MM.1S (cell line): ENCODE data around the gene ANKRD60.

Experiments
- DNase-seq: peaks from one replicate; pipeline ENCODE4 v3.0.0-alpha.2; 2015
- H2AFZ ChIP-seq: fragments of 300-600 bp; sonication (generic); 2 replicates; pipeline ENCODE4 v1.6.0; 2016; ENCODE audit warnings: antibody characterized with exemption, low read length
- H3F3A ChIP-seq: fragments of 300-600 bp; sonication (generic); 2 replicates; pipeline ENCODE4 v1.6.1; 2016; ENCODE audit warnings: mild to moderate bottlenecking, antibody characterized with exemption, low read length, moderate library complexity, mixed read lengths; ENCODE audit not compliant: insufficient read depth
- H3K27ac ChIP-seq: fragments of 300-600 bp; sonication (generic); 2 replicates; pipeline ENCODE4 v1.5.1; 2016; ENCODE audit warnings: mild to moderate bottlenecking, low read length
- H3K27me3 ChIP-seq: fragments of 300-600 bp; sonication (generic); replicated peaks from 2 replicates; pipeline ENCODE4 v1.6.0; 2016; ENCODE audit warnings: low read length; ENCODE audit not compliant: insufficient read depth
- H3K36me3 ChIP-seq: fragments of 300-600 bp; sonication (generic); replicated peaks from 2 replicates; pipeline ENCODE4 v1.6.1; 2016; ENCODE audit warnings: mild to moderate bottlenecking, low read length, mixed read lengths; ENCODE audit not compliant: insufficient read depth
- H3K4me1 ChIP-seq: fragments of 300-600 bp; sonication (generic); 2 replicates; pipeline ENCODE4 v1.6.1; 2016; ENCODE audit warnings: low read length, mixed read lengths
- H3K4me2 ChIP-seq: fragments of 300-600 bp; sonication (generic); 2 replicates; pipeline ENCODE4 v1.6.0; 2016; ENCODE audit warnings: low read depth, low read length
- H3K4me3 ChIP-seq: fragments of 300-600 bp; sonication (generic); 2 replicates; pipeline ENCODE4 v1.5.1; 2016; ENCODE audit warnings: low read length, mixed read lengths
- H3K79me2 ChIP-seq: fragments of 300-600 bp; sonication (generic); 2 replicates; pipeline ENCODE4 v1.6.1; 2016; ENCODE audit warnings: mixed run types, low read length, mixed read lengths
- H3K9ac ChIP-seq: fragments of 300-600 bp; sonication (generic); 2 replicates; pipeline ENCODE4 v1.6.1; 2016; ENCODE audit warnings: low read length, mixed read lengths
- H3K9me2 ChIP-seq: fragments of 300-600 bp; sonication (generic); replicated peaks from 2 replicates; pipeline ENCODE4 v1.6.1; 2016; ENCODE audit warnings: mild to moderate bottlenecking, low read length, mixed read lengths; ENCODE audit not compliant: insufficient read depth
- H3K9me3 ChIP-seq: fragments of 300-600 bp; sonication (generic); replicated peaks from 2 replicates; pipeline ENCODE4 v1.6.1; 2016; ENCODE audit warnings: mild to moderate bottlenecking, low read length, mixed read lengths; ENCODE audit not compliant: insufficient read depth
- H4K20me1 ChIP-seq: fragments of 300-600 bp; sonication (generic); 2 replicates; pipeline ENCODE4 v1.6.1; 2016; ENCODE audit warnings: mild to moderate bottlenecking, low read length, moderate library complexity, mixed read lengths; ENCODE audit not compliant: insufficient read depth
- EZH2 ChIP-seq: fragments of 300-600 bp; sonication (generic); optimal IDR thresholded peaks from 2 replicates; pipeline ENCODE3; 2017; ENCODE audit warnings: low read depth, mild to moderate bottlenecking, antibody characterized with exemption, low read length, mixed read lengths
- EZH2phosphoT487 ChIP-seq: fragments of 300-600 bp; sonication (generic); IDR thresholded peaks from 2 replicates; pipeline ENCODE4 v1.6.1; 2018; ENCODE audit warnings: antibody characterized with exemption, low read length
- TF ChIP-seq, protein P1 (sequence below): fragments of 300-600 bp; sonication (generic); IDR thresholded peaks from 2 replicates; pipeline ENCODE4 v1.5.1; 2016; ENCODE audit warnings: antibody characterized with exemption, low read length, mixed read lengths

Gene ANKRD60

GRCh38 chr20:58212636-58213035 is 15.8 kb downstream of the ANKRD60 start:
- H3K4me3 ChIP-seq = no peak overlapping the region
- no peak overlapping the region for H3K9ac ChIP-seq
- H3K4me1 ChIP-seq = no peaks in the 10 kb centered on the region
- H3K36me3 ChIP-seq = no peaks in the 10 kb centered on the region
- TF ChIP-seq EZH2 (no peak), EZH2phosphoT487 (no peak)
- TF ChIP-seq, protein P1, sequence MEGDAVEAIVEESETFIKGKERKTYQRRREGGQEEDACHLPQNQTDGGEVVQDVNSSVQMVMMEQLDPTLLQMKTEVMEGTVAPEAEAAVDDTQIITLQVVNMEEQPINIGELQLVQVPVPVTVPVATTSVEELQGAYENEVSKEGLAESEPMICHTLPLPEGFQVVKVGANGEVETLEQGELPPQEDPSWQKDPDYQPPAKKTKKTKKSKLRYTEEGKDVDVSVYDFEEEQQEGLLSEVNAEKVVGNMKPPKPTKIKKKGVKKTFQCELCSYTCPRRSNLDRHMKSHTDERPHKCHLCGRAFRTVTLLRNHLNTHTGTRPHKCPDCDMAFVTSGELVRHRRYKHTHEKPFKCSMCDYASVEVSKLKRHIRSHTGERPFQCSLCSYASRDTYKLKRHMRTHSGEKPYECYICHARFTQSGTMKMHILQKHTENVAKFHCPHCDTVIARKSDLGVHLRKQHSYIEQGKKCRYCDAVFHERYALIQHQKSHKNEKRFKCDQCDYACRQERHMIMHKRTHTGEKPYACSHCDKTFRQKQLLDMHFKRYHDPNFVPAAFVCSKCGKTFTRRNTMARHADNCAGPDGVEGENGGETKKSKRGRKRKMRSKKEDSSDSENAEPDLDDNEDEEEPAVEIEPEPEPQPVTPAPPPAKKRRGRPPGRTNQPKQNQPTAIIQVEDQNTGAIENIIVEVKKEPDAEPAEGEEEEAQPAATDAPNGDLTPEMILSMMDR = no peak
- no peak overlapping the region for H3K27ac ChIP-seq
- peaks cover 6% of the 10 kb centered on the region for H3F3A ChIP-seq
- no peak for DNase-seq
- no peaks in the 10 kb centered on the region for H3K79me2 ChIP-seq
- H2AFZ ChIP-seq = no peak overlapping the region
- H3K27me3 ChIP-seq = peaks cover 88% of the 10 kb centered on the region
- H4K20me1 ChIP-seq = no peaks in the 10 kb centered on the region
- H3K9me3 ChIP-seq = no peaks in the 10 kb centered on the region
- H3K4me2 ChIP-seq = no peak overlapping the region
- H3K9me2 ChIP-seq = no peaks in the 10 kb centered on the region

GRCh38 chr20:58210398-58210747 is 18.1 kb downstream of the ANKRD60 start:
- H3K36me3 ChIP-seq = no peaks in the 10 kb centered on the region
- no peak overlapping the region for H3K4me2 ChIP-seq

GRCh38 chr20:58209652-58210397 is 18.6 kb downstream of the ANKRD60 start:
- Histone ChIP-seq H4K20me1 (no peaks in the 10 kb centered on the region), H3K9ac (no peak overlapping the region; the same call in 1 of the 2 replicates), H3K79me2 (no peaks in the 10 kb centered on the region), H3F3A (peaks cover 6% of the 10 kb centered on the region), H3K27ac (no peak overlapping the region), H3K4me2 (peak overlapping the region; percentile 37; the same call in 1 of the 2 replicates), H3K36me3 (no peaks in the 10 kb centered on the region), H2AFZ (0 out of 2 replicates have a peak overlapping the region, but pooled peaks have one; percentile 23), H3K4me1 (no peaks in the 10 kb centered on the region), H3K27me3 (peaks cover 82% of the 10 kb centered on the region), H3K9me3 (no peaks in the 10 kb centered on the region), H3K9me2 (no peaks in the 10 kb centered on the region), H3K4me3 (no peak overlapping the region)
- peak; percentile 76 for DNase-seq
- TF ChIP-seq, protein P1 = peak; percentile 100
- TF ChIP-seq EZH2 = peak; percentile 46
- no peak for TF ChIP-seq EZH2phosphoT487

More at GRCh38 chr20:58210398-58210747, 18.1 kb downstream of the ANKRD60 start:
- peaks cover 6% of the 10 kb centered on the region for H3F3A ChIP-seq
- H3K79me2 ChIP-seq = no peaks in the 10 kb centered on the region
- no peak overlapping the region for H3K27ac ChIP-seq
- no peaks in the 10 kb centered on the region for H4K20me1 ChIP-seq
- H3K4me1 ChIP-seq = no peaks in the 10 kb centered on the region
- H3K9ac ChIP-seq = no peak overlapping the region
- no peaks in the 10 kb centered on the region for H3K9me2 ChIP-seq
- H3K4me3 ChIP-seq = no peak overlapping the region
- no peaks in the 10 kb centered on the region for H3K9me3 ChIP-seq
- TF ChIP-seq EZH2phosphoT487 = no peak
- TF ChIP-seq, protein P1 = no peak
- no peak for TF ChIP-seq EZH2
- H2AFZ ChIP-seq = no peak overlapping the region
- peaks cover 85% of the 10 kb centered on the region for H3K27me3 ChIP-seq
- no peak for DNase-seq
